HG03558 (cell line): ENCODE data around the gene GMDS.

Experiments used
- ATAC-seq: cut with Tn5 transposase; IDR thresholded peaks from one replicate; pipeline ENCODE4 v1.9.1; 2021; ENCODE audit warnings: moderate number of reproducible peaks; ENCODE audit not compliant: unreplicated experiment; ENCODE audit errors: extremely low read depth

Gene GMDS

GRCh38 chr6:1596088-1596852 is 649.1 kb downstream of the GMDS start:
- ATAC-seq, result no peak

- ATAC-seq, result no peak
Observed at GRCh38 chr6:1595271-1596087, 649.9 kb downstream of the GMDS start.

GRCh38 chr6:1594445-1595200 is 650.8 kb downstream of the GMDS start:
- no peak for ATAC-seq

- ATAC-seq, result no peak
Observed at GRCh38 chr6:1593958-1594314, 651.5 kb downstream of the GMDS start.

GRCh38 chr6:1593286-1593957 is 652.0 kb downstream of the GMDS start:
- no peak for ATAC-seq

- no peak for ATAC-seq
Observed at GRCh38 chr6:1592852-1593251, 652.6 kb downstream of the GMDS start.

GRCh38 chr6:1591926-1592325 is 653.5 kb downstream of the GMDS start:
- no peak for ATAC-seq

- no peak for ATAC-seq
Observed at GRCh38 chr6:1591243-1591642, 654.2 kb downstream of the GMDS start.

- ATAC-seq, result no peak
Observed at GRCh38 chr6:1590580-1590979, 654.8 kb downstream of the GMDS start.

GRCh38 chr6:1589208-1589607 is 656.2 kb downstream of the GMDS start:
- no peak for ATAC-seq

- no peak for ATAC-seq
Observed at GRCh38 chr6:1587977-1588376, 657.4 kb downstream of the GMDS start.

- ATAC-seq, result no peak
Observed at GRCh38 chr6:1587546-1587945, 657.9 kb downstream of the GMDS start.

- ATAC-seq, result no peak
Observed at GRCh38 chr6:1586861-1587450, 658.4 kb downstream of the GMDS start.

GRCh38 chr6:1586256-1586655 is 659.1 kb downstream of the GMDS start:
- no peak for ATAC-seq

- ATAC-seq, result no peak
Observed at GRCh38 chr6:1585669-1586049, 659.7 kb downstream of the GMDS start.

GRCh38 chr6:1584996-1585668 is 660.3 kb downstream of the GMDS start:
- ATAC-seq, result no peak

- no peak for ATAC-seq
Observed at GRCh38 chr6:1584146-1584545, 661.3 kb downstream of the GMDS start.

- no peak for ATAC-seq
Observed at GRCh38 chr6:1581120-1581991, 664.0 kb downstream of the GMDS start.

- ATAC-seq, result no peak
Observed at GRCh38 chr6:1580585-1580984, 664.8 kb downstream of the GMDS start.
